Prostate gland (tissue), 2 donors: ENCODE data around the gene SIDT2. TPM values are rescaled to one million over a fixed set of nuclear protein-coding genes. Genes with fewer than 3 reads are reported as not detected.
"Not testable (repeated sequence)": the region's sequence is repeated elsewhere in the genome, so short reads cannot be mapped to it uniquely, and the experiment has no call there.

Experiments
- DNase-seq: peaks from one replicate; pipeline ENCODE4 v3.0.0-alpha.2; 2019; ENCODE audit warnings: low spot score
- H3K27ac ChIP-seq, 2 donors: fragments of 200-600 bp; sonication (generic); 2 replicates each; pipeline ENCODE4 v1.5.1; 2017 to 2019
- H3K27me3 ChIP-seq: fragments of 200-600 bp; sonication (generic); replicated peaks from 2 replicates; pipeline ENCODE4 v1.5.1; 2019; ENCODE audit not compliant: insufficient read depth
- H3K36me3 ChIP-seq, 2 donors: fragments of 200-600 bp; sonication (generic); 1 replicate in 1 of 2; 2 replicates in 1 of 2; pipeline versions ENCODE4 v1.5.1 to v1.8.1; 2017 to 2019
- H3K4me1 ChIP-seq: fragments of 200-600 bp; sonication (generic); replicated peaks from 2 replicates; pipeline ENCODE4 v1.5.1; 2019
- H3K4me3 ChIP-seq, 2 donors: fragments of 200-600 bp; sonication (generic); 2 replicates each; pipeline ENCODE4 v1.5.1; 2017 to 2019
- H3K9me3 ChIP-seq: fragments of 200-600 bp; sonication (generic); 2 replicates; pipeline ENCODE4 v1.5.1; 2017
- CTCF ChIP-seq, 4 experiments: fragments of 200-600 bp in 2 of 4; fragments of 450-650 bp in 2 of 4; sonication (generic) in 2 of 4; IDR thresholded peaks; 1 replicate in 3 of 4; 2 replicates in 1 of 4; pipeline ENCODE4 v1.5.1; 2016 to 2019; ENCODE audit warnings: antibody characterized with exemption in 4 of 4, mild to moderate bottlenecking in 2 of 4, moderate library complexity in 2 of 4
- POLR2A ChIP-seq: fragments of 450-650 bp; IDR thresholded peaks from one replicate; pipeline ENCODE4 v1.6.1; 2016; ENCODE audit warnings: antibody characterized with exemption, mild to moderate bottlenecking
- POLR2AphosphoS5 ChIP-seq: sonication (generic); formaldehyde crosslinking; IDR thresholded peaks from one replicate; pipeline ENCODE4 v1.6.1; 2017; ENCODE audit warnings: antibody characterized with exemption
- WGBS: methylation state at CpG from one replicate; pipeline ENCODE4 v1.1.5; 2018; 5-methylcytosine and 5-hydroxymethylcytosine counted together
- intact Hi-C: fragments of 100-400 bp; cut with DNase I; formaldehyde crosslinking; loops from one replicate; pipeline ENCODE4 v1.14.2; 2022
- total RNA-seq, 2 donors: library from RNA; depleted of rRNA; stranded (reverse); fragments of >200 nt; gene quantifications; one replicate each; pipeline ENCODE4 v1.1.0, GENCODE V29; 2016

Gene SIDT2
- total RNA-seq, 2 donors from 2014 or later = 69.5 to 144 TPM

- DNase-seq = no peak
- WGBS = 58% methylated on average over 17 of the region's 17 CpGs
Observed at GRCh38 chr11:117204283-117205080, 25.9 kb downstream of the SIDT2 start.

GRCh38 chr11:117205211-117205818, 26.8 kb downstream of the SIDT2 start:
- no peak for DNase-seq
- peak; percentile 42 for TF ChIP-seq POLR2AphosphoS5
- no peak for TF ChIP-seq CTCF (IDR thresholded peaks at IDR 0.05)
- no peak for TF ChIP-seq POLR2A
- Histone ChIP-seq H3K4me1 (no peaks in the 10 kb centered on the region), H3K9me3 (no peaks in the 10 kb centered on the region), H3K27me3 (no peaks in the 10 kb centered on the region), H3K27ac (peak overlapping the region; percentile 82 to 83), H3K36me3 (peaks cover 3 to 10% of the 10 kb centered on the region in 2 donors), H3K4me3 (no peak overlapping the region)
- 72% methylated on average over 11 of the region's 11 CpGs for WGBS
- intact Hi-C loops = no loop called here

More at GRCh38 chr11:117204283-117205080, 25.9 kb downstream of the SIDT2 start:
- Histone ChIP-seq H3K4me1 (no peaks in the 10 kb centered on the region), H3K9me3 (no peaks in the 10 kb centered on the region), H3K27me3 (no peaks in the 10 kb centered on the region), H3K36me3 (peaks cover 3 to 10% of the 10 kb centered on the region in 2 donors), H3K27ac (peak overlapping the region; percentile 82 to 83), H3K4me3 (peak overlapping the region; percentile 34 to 36)
- TF ChIP-seq POLR2A = no peak
- intact Hi-C loops = no loop called here

- H3K27me3 ChIP-seq, intact Hi-C loops, H3K27ac ChIP-seq, H3K4me1 ChIP-seq, H3K9me3 ChIP-seq, DNase-seq, H3K4me3 ChIP-seq: not testable (repeated sequence)
- 37% methylated on average over 6 of the region's 8 CpGs for WGBS
- H3K36me3 ChIP-seq = peaks cover 3 to 10% of the 10 kb centered on the region in 2 donors
- peak; percentile 40 for TF ChIP-seq POLR2AphosphoS5
Observed at GRCh38 chr11:117206111-117206510, 27.6 kb downstream of the SIDT2 start.

- H3K9me3 ChIP-seq, intact Hi-C loops, H3K27me3 ChIP-seq, H3K4me1 ChIP-seq, H3K4me3 ChIP-seq, DNase-seq, H3K27ac ChIP-seq: not testable (repeated sequence)
- H3K36me3 ChIP-seq = peaks cover 3 to 10% of the 10 kb centered on the region in 2 donors
- WGBS = no CpG with 5 or more reads among the region's 11 CpGs
Observed at GRCh38 chr11:117206859-117207258, 28.3 kb downstream of the SIDT2 start.

GRCh38 chr11:117207481-117207880, 28.9 kb downstream of the SIDT2 start:
- intact Hi-C loops, H3K4me1 ChIP-seq, H3K27ac ChIP-seq, H3K4me3 ChIP-seq, DNase-seq, H3K9me3 ChIP-seq, H3K27me3 ChIP-seq: not testable (repeated sequence)
- 77% methylated on average over 5 of the region's 5 CpGs for WGBS
- H3K36me3 ChIP-seq = peaks cover 3 to 10% of the 10 kb centered on the region in 2 donors

- H3K27me3 ChIP-seq, H3K27ac ChIP-seq, H3K36me3 ChIP-seq, H3K4me1 ChIP-seq, H3K9me3 ChIP-seq, DNase-seq, intact Hi-C loops, H3K4me3 ChIP-seq: not testable (repeated sequence)
- WGBS = 81% methylated on average over 9 of the region's 13 CpGs
Observed at GRCh38 chr11:117208710-117209109, 30.2 kb downstream of the SIDT2 start.

GRCh38 chr11:117209351-117210125, 31.0 kb downstream of the SIDT2 start:
- WGBS = 85% methylated on average over 8 of the region's 8 CpGs

More at GRCh38 chr11:117209351-117210125, 31.0 kb downstream of the SIDT2 start:
- H3K4me1 ChIP-seq, H3K27ac ChIP-seq, intact Hi-C loops, H3K27me3 ChIP-seq, H3K4me3 ChIP-seq, DNase-seq, H3K9me3 ChIP-seq, H3K36me3 ChIP-seq: not testable (repeated sequence)
